ENCODE data around the gene LRRC59.
A peak's percentile ranks its signal among the peaks of the same experiment; 100 is the strongest.
"Not testable (repeated sequence)": the region's sequence is repeated elsewhere in the genome, so short reads cannot be mapped to it uniquely, and the experiment has no call there.

LRRC59 gene

DNA sequence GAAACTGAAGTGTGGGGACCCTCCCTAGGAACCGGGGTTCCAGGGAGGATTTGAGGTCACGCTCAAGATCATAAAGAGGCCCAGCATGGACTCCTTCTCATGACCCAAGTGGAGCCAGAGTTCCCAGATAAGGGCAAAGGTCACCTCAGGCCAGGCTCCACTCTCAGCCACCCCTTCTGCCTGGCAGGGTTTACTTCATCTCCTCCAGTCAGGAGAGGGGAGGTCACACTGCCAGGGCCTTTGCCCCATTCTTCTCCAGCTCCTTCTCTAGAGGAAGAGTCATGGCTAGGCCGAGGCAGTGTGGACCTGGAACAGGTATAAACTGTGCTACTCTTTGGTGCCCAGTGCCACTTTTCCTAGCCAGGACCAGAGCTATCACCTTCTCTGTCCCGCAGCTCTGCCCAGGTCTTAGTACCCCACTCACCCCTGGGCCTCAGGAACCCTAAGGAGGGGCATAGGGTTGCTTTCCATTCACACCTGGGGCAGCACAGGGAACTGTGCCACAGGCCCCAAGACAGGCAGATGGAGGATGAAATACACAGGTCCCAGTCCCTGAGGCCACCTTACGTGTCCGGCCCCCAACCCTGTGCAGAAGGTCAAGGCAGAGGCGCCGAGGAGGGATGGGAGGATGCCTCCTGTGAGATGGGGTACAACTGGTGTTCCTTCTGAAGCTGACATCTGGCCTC lies 27.8 kb upstream of the LRRC59 start:
- no peak for DNase-seq (ENCODE audit: low spot score)

GRCh38 chr17:50424246-50424995 lies 27.1 kb upstream of the LRRC59 start:
- no peak for DNase-seq (ENCODE audit: low spot score)

- peak; percentile 10 for DNase-seq (ENCODE audit: low spot score)
Measured at GRCh38 chr17:50423553-50424159, 26.3 kb upstream of the LRRC59 start.

DNA sequence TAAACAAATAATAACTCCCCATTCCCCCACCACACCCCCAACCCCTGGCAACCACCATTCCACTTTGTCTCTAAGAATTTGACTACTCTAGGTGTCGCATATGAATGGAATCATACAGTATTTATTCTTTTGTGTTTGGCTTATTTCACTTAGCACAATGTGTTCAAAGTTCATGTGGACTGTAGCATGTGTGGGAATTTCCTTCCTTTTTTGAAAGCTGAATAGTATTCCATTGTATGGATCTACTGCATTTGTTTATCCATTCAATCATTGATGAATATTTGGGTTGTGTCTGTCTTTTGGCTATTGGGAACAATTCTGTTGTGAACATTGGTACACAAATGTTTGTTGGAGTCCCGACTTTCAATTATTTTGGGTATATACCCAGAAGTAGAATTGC lies 25.4 kb upstream of the LRRC59 start:
- no peak for DNase-seq (ENCODE audit: low spot score)

GRCh38 chr17:50421308-50422051 lies 24.2 kb upstream of the LRRC59 start:
- DNase-seq (ENCODE audit: low spot score) = no peak

GRCh38 chr17:50420419-50421112 lies 23.2 kb upstream of the LRRC59 start:
- no peak for DNase-seq (ENCODE audit: low spot score)

DNA sequence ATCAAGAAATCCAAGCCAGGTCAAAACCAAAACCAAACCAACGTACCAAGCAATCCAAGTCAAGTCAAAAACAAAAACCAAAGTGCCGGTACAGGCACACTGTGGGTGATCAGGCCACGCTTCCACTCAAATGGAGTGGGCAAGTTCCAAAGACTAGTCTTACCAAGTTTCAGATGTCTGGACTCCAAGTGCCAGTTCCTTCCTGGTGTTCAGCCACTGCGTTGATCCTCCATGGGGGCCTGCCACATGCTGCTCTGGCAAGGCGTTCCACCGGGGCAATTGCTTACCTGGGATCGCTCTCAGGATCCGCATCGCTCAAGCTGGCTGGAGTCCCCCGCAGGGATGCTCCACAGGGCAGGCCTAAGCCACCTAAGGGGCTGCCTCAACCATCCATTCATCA lies 22.3 kb upstream of the LRRC59 start:
- not testable (repeated sequence) for DNase-seq (ENCODE audit: low spot score)

DNA sequence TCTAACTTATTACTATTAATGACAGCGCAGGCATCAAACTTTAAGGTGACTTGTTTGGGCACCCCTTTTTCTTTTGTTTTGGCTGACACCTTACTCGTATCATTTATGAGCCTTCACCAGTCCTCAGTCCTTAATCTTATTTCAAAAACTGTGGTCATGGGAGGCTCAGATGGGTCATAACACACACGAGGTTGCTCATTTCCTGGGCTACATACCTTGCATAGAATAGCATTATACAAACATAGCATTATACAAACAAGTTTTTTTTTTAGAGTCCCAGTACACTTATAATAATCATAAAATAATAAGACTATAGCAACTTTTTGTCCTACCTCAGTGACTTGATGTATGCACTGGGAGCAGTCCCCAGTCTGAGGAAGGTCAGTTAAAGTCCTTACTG lies 17.5 kb upstream of the LRRC59 start:
- no peak for DNase-seq (ENCODE audit: low spot score)

DNA sequence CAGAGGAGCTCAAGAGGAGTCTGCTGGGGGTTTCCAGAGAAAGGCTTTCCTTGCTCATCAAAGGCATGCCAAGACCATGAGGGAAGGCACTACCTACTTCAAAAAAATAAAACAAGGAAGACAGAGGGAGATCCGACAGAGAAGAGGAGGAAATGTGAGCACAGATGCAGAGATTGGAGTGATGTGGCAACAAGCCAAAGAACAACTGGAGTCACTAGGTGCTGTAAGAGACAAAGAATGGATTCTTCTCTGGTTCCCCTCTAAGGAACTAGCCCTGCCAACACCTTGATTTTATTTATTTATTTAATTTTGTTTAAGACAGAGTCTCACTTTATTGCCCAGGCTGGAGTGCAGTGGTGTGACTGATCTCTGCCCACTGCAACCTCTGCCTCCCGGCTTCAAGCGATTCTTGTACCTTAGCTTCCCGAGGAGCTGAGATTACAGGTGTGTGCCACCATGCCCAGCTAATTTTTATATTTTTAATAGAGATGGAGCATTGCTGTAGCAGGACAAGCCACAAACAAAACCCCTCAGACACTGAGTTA lies 14.9 kb upstream of the LRRC59 start:
- DNase-seq (ENCODE audit: low spot score) = no peak

DNA sequence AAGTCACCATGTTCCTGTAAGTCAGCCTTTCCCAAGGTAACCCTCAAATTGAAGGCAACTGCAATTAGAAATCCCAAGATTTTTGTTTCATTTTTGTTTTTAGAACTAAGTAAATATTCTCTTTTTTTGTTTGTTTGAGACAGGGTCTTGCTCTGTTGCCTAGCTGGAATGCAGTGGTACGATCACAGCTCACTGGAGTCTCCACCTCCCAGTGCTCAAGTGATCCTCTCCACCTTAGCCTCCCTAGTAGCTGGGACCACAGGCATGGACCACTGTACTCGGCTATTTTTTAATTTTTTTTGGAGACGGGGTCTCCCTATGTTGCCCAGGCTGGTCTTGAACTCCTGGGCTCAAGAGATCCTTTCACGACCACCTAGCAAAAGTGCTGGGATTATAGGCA lies 10.6 kb upstream of the LRRC59 start:
- DNase-seq (ENCODE audit: low spot score) = no peak

- DNase-seq (ENCODE audit: low spot score) = no peak
Measured at GRCh38 chr17:50406578-50406977, 9.3 kb upstream of the LRRC59 start.

DNA sequence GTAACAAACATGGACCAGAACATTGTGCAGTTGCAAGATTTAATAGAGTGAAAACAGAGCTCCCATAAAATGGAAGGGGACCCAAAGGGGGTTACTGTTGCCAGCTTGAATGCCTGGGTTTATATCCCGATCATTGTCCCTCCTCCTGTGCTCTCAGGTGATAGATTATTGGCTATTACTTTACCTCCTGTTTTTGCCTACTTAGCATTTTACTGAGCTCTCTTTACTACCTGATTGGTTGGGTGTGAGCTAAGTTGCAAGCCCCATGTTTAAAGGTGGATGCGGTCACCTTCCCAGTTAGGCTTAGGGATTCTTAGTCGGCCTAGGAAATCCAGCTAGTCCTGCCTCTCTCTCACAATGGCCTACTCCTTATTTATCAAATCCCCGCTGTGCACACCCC lies 8.0 kb upstream of the LRRC59 start:
- DNase-seq (ENCODE audit: low spot score) = not testable (repeated sequence)

DNA sequence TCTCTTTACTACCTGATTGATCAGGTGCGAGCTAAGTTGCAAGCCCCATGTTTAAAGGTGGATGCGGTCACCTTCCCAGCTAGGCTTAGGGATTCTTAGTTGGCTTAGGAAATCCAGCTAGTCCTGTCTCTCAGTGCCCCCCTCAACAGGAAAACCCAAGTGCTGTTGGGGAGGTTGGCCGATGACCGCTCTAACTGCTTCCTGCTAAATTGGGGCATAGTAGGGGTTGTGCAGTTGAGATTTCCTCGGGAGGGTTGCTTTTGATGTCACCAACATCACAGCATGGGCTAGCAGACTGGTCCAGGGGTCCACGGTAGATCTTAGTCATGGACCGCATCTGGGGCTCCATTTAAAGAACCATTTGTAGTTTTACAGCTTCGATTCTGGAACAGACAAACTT lies 2.3 kb upstream of the LRRC59 start:
- DNase-seq (ENCODE audit: low spot score) = not testable (repeated sequence)

DNA sequence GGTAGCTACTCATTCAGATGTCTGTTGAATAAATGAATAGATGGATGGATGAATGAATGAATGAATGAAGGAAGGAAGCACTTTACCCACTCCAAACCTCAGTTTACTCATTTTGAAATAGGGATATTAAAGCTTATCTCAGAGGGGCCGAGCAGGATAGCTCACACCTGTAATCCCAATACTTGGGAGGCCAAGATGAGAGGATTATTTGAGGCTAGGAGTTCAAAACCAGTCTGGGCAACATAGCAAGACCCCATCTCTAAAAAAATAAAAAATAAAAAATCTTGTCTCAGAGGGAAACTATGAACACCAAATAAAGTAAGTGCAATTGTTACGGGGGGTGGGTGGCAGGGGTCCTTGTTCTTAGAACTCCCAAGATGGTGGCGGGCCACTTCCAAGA lies 1.3 kb upstream of the LRRC59 start:
- DNase-seq (ENCODE audit: low spot score) = not testable (repeated sequence)

DNA sequence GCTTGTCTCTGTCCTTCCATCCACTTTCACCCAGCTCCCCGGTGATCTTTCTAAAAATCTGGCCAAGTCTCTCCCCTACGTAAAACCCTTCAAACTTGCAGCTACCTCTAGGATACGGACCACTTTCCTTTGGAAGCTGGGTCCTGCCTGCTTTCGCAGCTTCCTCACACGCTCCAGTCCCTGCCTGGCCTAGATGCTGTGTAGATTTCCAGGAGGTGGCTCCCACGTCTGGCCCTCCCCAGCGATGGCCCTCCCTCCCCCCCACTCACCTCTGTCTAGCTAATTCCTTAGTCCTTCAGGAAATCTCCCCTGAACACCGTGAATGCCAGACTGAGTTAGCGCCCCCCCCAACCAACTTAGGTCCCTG lies 579 bp upstream of the LRRC59 start:
- no peak for DNase-seq (ENCODE audit: low spot score)

GRCh38 chr17:50396261-50397110 lies 837 bp downstream of the LRRC59 start:
- peak; percentile 67 for DNase-seq (ENCODE audit: low spot score)

DNA sequence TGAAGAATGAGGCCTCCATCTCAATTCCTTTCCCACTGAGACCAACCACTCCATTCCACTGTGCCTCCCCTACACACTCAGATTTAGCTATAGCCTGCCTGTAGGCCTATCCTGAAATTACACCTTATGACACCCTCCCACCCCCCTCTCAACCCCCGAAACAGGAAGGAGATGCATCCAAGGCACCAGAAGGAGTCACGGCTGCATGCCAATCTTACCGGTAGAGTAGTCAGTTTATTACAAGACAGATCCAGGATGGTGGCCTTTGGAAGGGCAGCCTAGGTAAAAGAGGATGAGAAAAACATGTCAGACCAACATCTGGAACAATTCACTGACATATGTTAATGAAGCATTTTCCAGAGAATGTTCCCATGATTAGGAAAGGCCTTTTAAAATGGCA lies 2.6 kb downstream of the LRRC59 start:
- peak; percentile 51 for DNase-seq (ENCODE audit: low spot score)

- no peak for DNase-seq (ENCODE audit: low spot score)
Measured at GRCh38 chr17:50393700-50394099, 3.6 kb downstream of the LRRC59 start.

GRCh38 chr17:50392621-50393020 lies 4.7 kb downstream of the LRRC59 start:
- no peak for DNase-seq (ENCODE audit: low spot score)

- no peak for DNase-seq (ENCODE audit: low spot score)
Measured at GRCh38 chr17:50389534-50389933, 7.8 kb downstream of the LRRC59 start.

GRCh38 chr17:50388728-50389127 lies 8.6 kb downstream of the LRRC59 start:
- no peak for DNase-seq (ENCODE audit: low spot score)
